HG03045 (cell line): ENCODE data around the gene CEACAM19.
"Not testable (repeated sequence)": the region's sequence is repeated elsewhere in the genome, so short reads cannot be mapped to it uniquely, and the experiment has no call there.

Experiments used
- ATAC-seq: cut with Tn5 transposase; IDR thresholded peaks from one replicate; pipeline ENCODE4 v1.9.1; 2021; ENCODE audit warnings: mild to moderate bottlenecking, moderate library complexity; ENCODE audit not compliant: unreplicated experiment

The CEACAM19 gene

GRCh38 chr19:44645407-44646048 is 25.8 kb upstream of the CEACAM19 start:
- ATAC-seq, result no peak

GRCh38 chr19:44646049-44646416 is 25.2 kb upstream of the CEACAM19 start:
- no peak for ATAC-seq

- no peak for ATAC-seq
These were observed 24.1 kb upstream of the CEACAM19 start for GRCh38 chr19:44647144-44647543.

DNA sequence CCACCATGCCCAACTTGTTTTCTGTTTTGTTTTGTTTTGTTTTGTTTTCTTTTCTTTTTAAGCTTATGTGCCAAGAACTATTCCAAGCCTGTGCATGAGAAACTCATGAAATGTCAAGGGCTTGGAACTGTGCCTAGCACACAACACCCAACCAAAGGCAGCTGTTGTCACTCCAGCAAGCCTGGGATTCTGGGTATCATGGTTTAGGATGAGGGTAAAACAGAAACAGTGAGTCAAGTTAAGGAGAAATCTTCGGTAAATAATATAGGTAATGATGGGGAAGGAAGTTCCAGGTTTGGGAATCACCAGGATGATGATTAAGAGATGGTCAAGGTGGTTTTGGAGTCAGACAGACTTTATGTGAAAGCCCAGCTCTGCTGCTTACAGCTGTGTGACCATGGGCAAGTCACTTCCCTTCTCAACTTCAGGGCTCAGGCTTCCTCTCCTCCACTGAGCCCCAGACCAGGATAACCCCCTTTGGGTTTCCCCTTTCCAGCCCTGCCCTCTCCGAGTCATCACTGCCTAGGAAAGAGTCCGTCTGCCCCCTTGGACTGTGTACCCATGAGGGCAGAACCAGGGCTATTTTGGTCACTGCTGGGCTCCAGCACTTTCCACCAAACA is 22.5 kb upstream of the CEACAM19 start:
- ATAC-seq, result no peak

GRCh38 chr19:44649578-44650145 is 21.6 kb upstream of the CEACAM19 start:
- no peak for ATAC-seq

GRCh38 chr19:44653343-44653742 is 17.9 kb upstream of the CEACAM19 start:
- no peak for ATAC-seq

DNA sequence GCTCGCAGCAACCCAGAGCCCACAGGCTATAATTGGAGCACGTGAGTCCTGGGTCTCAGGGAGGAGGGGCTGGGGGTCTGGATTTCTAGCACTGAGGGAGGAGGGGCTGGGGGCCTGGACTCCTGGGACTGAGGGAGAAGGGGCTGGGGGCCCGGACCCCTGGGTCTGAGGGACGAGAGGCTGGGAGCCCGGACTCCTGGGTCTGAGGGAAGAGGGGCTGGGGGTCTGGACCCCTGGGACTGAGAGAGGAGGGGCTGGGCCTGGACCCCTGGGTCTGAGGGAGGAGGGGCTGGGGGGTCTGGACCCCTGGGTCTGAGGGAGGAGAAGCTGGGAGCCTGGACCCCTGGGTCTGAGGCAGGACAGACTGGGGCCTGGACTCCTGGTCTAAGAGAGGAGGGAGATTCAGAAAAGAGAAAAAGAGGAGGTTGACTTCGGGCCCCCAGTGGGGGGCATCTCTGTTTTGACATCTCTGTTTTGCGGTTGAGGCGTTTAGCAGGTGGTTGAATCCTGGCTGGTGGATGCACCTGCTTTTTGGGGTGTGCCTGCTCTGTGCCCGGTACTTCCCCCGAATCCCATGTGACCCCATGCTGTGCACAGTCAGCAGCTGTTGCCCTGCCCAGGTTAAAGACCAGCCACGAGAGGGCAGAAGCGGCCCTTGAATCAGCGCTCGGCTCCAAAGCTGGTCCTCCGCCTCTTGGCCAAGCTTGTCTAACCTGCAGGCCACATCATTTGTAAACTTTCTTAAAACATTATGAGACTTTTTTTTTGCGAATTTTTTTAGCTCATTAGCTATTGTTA is 17.1 kb upstream of the CEACAM19 start:
- no peak for ATAC-seq

GRCh38 chr19:44657211-44657921 is 13.9 kb upstream of the CEACAM19 start:
- ATAC-seq, result no peak

DNA sequence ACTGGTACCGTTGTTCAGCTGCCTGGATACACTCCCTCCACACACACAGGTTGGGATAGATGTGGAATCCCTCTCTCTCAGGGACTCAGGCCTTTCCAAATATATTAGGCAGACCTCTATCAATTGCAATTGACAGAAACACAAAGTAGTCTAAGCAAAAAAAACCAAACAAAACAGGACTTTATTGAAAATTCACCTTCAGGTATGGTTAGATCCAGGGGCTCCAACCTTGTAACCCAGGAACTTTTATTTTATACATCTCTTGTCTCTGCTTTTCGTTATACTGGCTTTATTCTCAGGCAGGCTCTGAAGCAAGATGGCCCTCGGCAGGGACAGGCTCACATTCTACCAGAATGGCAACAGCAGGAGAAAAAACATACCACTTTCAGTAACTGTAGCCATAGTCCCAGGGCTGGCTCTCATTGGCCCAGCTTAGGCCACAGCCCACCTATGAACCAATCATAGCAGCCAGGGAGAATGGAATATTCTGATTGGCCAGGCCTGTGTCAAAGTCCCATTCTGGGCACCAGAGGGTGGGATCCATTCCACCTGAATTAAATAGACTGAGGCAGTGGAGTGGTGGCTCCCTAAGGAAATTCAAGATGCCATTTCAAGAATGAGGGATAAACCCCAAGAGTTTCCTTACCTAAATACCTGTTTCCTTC is 13.1 kb upstream of the CEACAM19 start:
- ATAC-seq, result no peak

DNA sequence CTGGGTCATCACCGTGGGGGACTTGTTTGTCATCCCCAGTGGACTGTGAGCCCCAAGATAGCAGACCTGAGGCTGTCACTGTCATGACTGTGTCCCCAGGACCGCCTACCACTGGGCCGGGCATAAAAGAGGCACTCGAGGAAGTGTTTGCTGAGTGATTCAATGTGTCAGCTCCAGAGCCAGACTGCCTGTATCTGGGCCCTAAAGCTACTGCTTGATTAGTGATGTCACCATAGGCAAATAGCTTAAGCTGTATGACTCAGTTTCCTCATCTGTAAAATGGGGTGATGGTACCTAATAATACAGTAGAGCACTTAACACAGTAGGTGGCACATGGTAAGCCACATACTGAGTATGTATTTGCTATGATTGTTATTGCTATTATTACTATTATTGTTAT is 11.2 kb upstream of the CEACAM19 start:
- ATAC-seq, result no peak

DNA sequence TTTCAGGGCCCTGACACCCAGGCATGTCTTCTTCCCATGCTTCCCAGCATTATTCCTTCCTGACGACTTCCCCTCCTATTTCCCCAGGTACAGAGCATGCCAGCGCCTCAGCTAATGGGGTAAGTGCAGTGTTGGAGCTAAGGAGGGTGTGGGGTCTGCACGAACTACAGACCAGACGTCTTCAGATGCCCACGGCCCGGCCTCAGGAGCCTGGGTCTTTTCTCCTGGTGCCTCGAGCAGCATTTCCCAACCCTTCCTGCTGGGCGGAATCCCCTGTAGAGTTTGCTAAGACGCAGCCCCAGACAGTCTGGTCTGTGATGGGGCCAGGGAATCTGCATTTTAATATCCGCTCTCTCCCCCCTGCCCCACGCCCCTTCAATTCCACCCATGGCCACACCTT is 10.1 kb upstream of the CEACAM19 start:
- ATAC-seq, result no peak

- ATAC-seq, result no peak
These were observed 9.4 kb upstream of the CEACAM19 start for GRCh38 chr19:44661904-44662303.

- ATAC-seq, result no peak
These were observed 8.4 kb upstream of the CEACAM19 start for GRCh38 chr19:44662691-44663385.

DNA sequence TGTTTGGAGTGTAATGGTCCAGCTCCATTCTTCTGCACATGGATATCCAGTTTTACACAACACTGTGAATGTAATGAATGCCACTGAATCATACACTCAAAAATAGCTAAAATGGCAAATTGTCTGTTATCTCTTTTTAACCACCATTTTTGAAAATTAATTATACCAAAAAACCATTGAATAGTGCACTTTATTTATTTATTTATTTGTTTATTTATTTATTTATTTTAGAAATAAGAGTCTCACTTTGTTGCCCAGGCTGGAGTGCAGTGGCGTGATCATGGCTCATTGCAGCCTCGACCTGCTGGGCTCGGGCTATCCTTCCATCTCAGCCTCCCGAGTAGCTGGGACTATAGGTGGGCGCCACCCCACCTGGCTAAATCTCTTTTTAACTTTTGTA is 7.3 kb upstream of the CEACAM19 start:
- ATAC-seq, result no peak

- no peak for ATAC-seq
These were observed 6.3 kb upstream of the CEACAM19 start for GRCh38 chr19:44664976-44665375.

DNA sequence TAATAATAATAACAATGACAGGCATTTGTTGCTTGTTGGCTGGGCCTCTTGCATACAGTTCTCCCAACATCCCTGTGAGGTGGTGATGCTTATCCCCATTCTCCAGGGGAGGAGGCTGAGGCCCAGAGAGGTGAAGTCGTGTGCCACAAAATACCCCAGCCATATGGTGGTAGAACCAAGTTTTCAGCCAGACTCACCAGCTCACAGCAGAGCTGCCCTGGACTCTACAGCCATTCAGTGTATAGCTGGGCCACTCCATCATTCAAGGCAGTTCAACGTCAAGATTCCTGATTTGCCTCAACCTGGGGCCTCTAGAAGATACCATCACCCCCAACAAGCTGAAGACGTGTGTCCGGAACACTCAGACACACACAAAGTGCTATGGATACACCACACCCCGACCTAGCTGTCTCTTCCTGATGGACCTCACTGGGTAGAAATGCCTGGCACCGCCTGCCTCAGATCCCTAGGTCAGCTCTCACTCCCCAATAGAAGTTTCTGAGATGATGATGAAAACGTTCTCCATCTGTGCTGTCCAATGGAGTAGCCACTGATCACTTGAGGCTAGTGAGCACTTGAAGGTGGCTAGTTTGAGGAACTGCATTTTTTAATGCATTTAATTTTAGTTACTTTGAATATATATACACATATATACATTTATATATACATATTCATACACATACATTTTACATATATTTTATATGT is 4.3 kb upstream of the CEACAM19 start:
- ATAC-seq, result no peak

GRCh38 chr19:44668985-44669764 is 2.1 kb upstream of the CEACAM19 start:
- ATAC-seq, result no peak

- ATAC-seq, result not testable (repeated sequence)
These were observed 1.3 kb upstream of the CEACAM19 start for GRCh38 chr19:44670027-44670426.

DNA sequence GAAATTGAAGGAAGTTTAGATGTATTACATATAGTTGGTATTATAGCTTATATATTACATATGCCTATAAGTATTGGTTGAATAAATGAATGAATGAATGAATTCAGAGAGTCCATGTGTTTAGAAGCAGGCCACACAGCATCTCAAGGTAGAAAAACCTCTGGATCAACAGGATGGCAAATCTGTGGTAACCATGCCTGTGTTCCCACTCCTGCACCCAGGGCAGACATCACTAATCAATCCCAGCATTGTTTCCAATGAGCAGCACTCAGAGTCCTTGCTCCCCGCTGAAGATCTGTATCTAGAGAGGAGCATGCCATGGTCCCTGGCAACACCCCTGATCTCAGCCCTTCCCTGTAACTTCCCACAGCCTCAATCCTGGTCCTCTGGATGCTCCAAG is 944 bp downstream of the CEACAM19 start:
- ATAC-seq, result no peak
